ENCODE results near the gene CNOT8. TPM values are rescaled to one million over a fixed set of nuclear protein-coding genes. Genes with fewer than 3 reads are reported as not detected.
"Not testable (repeated sequence)": the region's sequence is repeated elsewhere in the genome, so short reads cannot be mapped to it uniquely, and the experiment has no call there.

The CNOT8 gene
- total RNA-seq, 2 donors from 2014 or later = 59.3 to 63.8 TPM

- Mint-ChIP-seq H3K4me3 (no peak overlapping the region), H3K27me3 (ENCODE audit: low read depth) (no peaks in the 10 kb centered on the region), H3K36me3 (ENCODE audit: insufficient read depth in 2 of 2) (peaks cover 18 to 47% of the 10 kb centered on the region in 2 donors), H3K27ac (no peak overlapping the region), H3K9me3 (peaks cover 0 to 2% of the 10 kb centered on the region in 2 donors), H3K4me1 (ENCODE audit: low read depth) (no peaks in the 10 kb centered on the region)
- DNase-seq (no peak), ATAC-seq (replicated peaks in 1 of 2) (no peak)
Measured at GRCh38 chr5:154892369-154892771, 33.9 kb downstream of the CNOT8 start.

DNA sequence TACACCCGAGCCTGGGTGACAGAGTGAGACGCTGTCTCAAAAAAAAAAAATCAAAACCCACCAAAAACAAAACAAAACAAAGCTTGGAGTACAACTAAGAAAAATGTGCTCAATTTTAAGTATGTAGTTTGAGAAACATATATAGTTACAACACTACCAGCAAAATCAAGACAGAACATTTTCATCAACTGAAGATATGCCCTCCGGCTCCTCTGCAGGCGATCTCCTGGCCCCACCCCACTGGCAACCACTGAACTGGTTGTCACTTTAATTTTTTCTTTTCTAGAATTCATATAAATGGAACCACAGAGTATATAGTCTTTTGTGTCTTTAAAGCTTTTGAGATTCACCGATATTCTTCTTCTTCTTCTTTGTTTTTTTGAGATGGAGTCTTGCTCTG is 35.0 kb downstream of the CNOT8 start:
- DNase-seq (no peak), ATAC-seq (replicated peaks in 1 of 2) (no peak)
- no peak overlapping the region for H3K4me3 Mint-ChIP-seq
- H3K9me3 Mint-ChIP-seq = no peaks in the 10 kb centered on the region
- no peak overlapping the region for H3K27ac Mint-ChIP-seq
- H3K4me1 Mint-ChIP-seq (ENCODE audit: low read depth) = no peaks in the 10 kb centered on the region
- H3K36me3 Mint-ChIP-seq (ENCODE audit: insufficient read depth in 2 of 2) = peaks cover 15 to 44% of the 10 kb centered on the region in 2 donors
- no peaks in the 10 kb centered on the region for H3K27me3 Mint-ChIP-seq (ENCODE audit: low read depth)

DNA sequence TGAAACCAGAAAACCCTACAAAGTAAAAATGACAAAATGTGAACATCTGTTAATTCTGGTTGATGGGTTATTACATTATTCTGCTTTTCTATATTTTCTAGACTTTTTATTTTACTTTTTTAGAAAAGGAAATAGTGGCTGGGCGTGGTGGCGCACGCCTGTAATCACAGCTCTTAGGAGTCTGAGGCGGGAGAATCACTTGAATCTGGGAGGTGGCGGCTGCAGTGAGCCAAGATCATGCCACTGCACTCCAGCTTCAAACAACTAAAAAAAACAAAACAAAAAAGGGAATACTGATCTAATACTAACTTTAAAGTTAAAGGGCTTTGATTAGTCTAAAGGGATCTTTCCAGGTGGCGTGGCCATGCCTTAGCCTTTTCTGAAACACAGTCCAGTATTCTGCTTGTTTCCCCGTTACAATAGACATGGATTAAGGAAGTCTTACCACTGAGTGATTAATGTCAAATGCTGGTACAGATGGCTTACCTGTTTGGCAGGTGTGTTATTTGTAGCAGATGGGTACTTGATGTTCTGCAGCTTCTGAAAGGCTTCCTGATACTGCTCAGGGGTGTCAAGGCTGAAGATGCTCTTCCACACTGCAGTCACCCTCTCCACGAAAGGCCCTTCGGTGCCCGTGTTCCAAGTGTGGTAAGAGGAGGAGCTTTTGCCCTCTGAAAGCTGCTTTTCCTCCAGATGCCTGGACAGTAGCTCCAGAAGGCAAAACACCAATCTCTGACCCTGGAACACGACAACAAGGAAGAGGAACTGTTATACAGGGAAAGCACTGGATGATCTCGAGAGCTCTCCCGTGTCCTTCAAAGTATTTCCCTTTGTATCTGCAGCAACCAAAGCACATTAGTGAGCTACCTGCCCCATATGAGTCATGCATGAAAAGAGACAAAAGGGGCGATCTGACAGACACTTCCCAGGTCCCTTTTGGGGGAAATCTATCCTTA is 37.5 kb downstream of the CNOT8 start:
- ATAC-seq (replicated peaks in 1 of 2) (no peak), DNase-seq (no peak)
- Mint-ChIP-seq H3K27ac (peak overlapping the region; percentile 22), H3K4me1 (ENCODE audit: low read depth) (no peaks in the 10 kb centered on the region), H3K36me3 (ENCODE audit: insufficient read depth in 2 of 2) (peaks cover 8 to 36% of the 10 kb centered on the region in 2 donors), H3K27me3 (ENCODE audit: low read depth) (no peaks in the 10 kb centered on the region), H3K9me3 (no peaks in the 10 kb centered on the region), H3K4me3 (no peak overlapping the region)

DNA sequence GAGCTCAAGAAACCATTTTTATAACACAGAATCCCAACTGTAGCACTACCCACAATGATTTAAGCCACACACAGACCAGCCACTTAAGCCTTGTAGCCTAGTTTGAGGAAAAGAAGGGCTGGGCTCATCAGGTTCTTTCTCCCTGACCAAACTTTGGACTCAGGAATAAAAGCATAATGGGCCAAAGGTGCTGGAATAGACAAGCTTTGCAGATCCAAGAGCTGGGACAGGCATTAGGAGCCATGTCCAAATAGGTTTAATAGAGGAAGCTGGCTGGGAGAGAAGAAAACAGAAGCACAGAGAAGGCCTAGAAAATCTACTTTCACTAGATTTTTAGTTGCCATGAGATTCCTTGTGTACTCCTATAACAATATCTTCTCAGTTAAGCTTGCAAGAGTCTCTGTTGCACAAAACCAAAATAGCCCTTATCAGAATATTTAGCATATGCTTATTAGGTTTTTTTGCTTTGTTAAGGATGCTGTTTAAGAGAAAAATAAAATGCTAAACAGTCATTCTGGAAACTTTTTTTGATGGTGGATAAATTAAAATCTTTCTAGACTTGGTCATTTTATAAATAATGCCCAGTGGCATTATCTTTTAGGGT is 38.2 kb downstream of the CNOT8 start:
- Mint-ChIP-seq H3K27me3 (ENCODE audit: low read depth) (no peaks in the 10 kb centered on the region), H3K36me3 (ENCODE audit: insufficient read depth in 2 of 2) (peaks cover 6 to 32% of the 10 kb centered on the region in 2 donors), H3K9me3 (no peaks in the 10 kb centered on the region), H3K4me1 (ENCODE audit: low read depth) (no peaks in the 10 kb centered on the region), H3K4me3 (no peak overlapping the region), H3K27ac (peak overlapping the region; percentile 22)
- no peak for DNase-seq
- ATAC-seq (replicated peaks in 1 of 2) = no peak

DNA sequence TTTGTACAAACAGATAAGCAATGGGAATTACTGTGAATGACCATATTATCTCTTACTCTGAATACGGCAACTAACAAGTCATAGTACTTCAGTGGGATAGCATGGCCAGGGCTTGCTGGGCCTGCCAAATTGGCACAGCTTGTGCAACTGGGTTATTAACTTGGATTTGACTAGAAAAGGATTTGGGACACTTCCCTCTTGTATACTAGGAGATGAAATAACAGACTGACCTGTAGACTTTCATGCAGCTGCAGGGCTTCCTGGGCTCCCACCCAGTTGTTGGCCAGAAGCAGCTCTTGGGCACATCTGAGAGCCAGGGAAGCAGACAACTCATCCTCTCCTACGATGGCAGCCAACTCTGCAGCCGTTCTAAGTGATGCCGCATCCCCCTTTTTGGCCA is 39.8 kb downstream of the CNOT8 start:
- ATAC-seq (replicated peaks in 1 of 2) = no peak
- H3K36me3 Mint-ChIP-seq (ENCODE audit: insufficient read depth in 2 of 2) = peaks cover 5 to 34% of the 10 kb centered on the region in 2 donors
- no peaks in the 10 kb centered on the region for H3K9me3 Mint-ChIP-seq
- no peaks in the 10 kb centered on the region for H3K4me1 Mint-ChIP-seq (ENCODE audit: low read depth)
- H3K4me3 Mint-ChIP-seq = no peak overlapping the region
- no peak overlapping the region for H3K27ac Mint-ChIP-seq
- no peak for DNase-seq
- no peaks in the 10 kb centered on the region for H3K27me3 Mint-ChIP-seq (ENCODE audit: low read depth)

DNA sequence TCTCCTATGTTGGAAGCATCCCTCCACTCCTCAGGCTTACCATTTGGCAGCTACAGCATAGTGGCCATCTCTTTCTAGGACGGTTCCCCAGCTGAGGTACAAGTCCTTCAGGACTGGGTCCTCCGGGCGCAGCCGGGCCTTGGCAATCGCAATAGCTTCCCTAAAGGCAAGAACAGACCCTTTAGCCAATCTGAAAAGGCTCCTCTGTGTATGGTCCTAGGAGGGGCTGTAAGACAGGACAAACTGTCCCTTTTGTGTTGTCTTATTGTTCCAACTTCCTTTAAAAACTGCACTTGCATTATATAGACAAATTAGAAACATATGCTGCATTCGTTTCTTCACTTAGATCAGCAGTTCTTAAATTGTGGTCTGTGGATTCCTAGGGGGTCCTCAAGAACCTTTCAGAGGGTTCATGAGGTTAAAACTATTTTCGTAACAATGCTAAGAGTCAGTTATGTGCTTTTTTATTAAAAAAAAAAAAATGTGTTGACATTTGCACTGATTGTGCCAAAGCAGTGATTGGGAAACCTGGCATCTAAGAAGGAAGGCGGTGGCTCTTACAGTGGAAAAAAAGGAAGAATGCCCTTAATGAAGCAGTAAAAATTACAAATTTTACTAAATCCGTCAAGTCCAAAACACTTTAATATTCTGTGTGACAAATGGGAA is 40.9 kb downstream of the CNOT8 start:
- Mint-ChIP-seq H3K9me3 (no peaks in the 10 kb centered on the region), H3K4me3 (no peak overlapping the region), H3K36me3 (ENCODE audit: insufficient read depth in 2 of 2) (peaks cover 7 to 35% of the 10 kb centered on the region in 2 donors), H3K4me1 (ENCODE audit: low read depth) (no peaks in the 10 kb centered on the region), H3K27me3 (ENCODE audit: low read depth) (no peaks in the 10 kb centered on the region), H3K27ac (peak overlapping the region; percentile 42)
- no peak for DNase-seq
- ATAC-seq (replicated peaks in 1 of 2) = no peak

- ATAC-seq (replicated peaks in 1 of 2) (no peak), DNase-seq (no peak)
- no peaks in the 10 kb centered on the region for H3K27me3 Mint-ChIP-seq (ENCODE audit: low read depth)
- peaks cover 7 to 34% of the 10 kb centered on the region in 2 donors for H3K36me3 Mint-ChIP-seq (ENCODE audit: insufficient read depth in 2 of 2)
- no peaks in the 10 kb centered on the region for H3K4me1 Mint-ChIP-seq (ENCODE audit: low read depth)
- no peak overlapping the region for H3K4me3 Mint-ChIP-seq
- H3K27ac Mint-ChIP-seq = no peak overlapping the region
- H3K9me3 Mint-ChIP-seq = no peaks in the 10 kb centered on the region
Measured at GRCh38 chr5:154900066-154900465, 41.6 kb downstream of the CNOT8 start.

GRCh38 chr5:154901276-154901675 is 42.8 kb downstream of the CNOT8 start:
- H3K36me3 Mint-ChIP-seq (ENCODE audit: insufficient read depth in 2 of 2) = peaks cover 7 to 33% of the 10 kb centered on the region in 2 donors
- H3K4me3 Mint-ChIP-seq = no peak overlapping the region
- ATAC-seq (replicated peaks in 1 of 2) = no peak

GRCh38 chr5:154901913-154902312 is 43.5 kb downstream of the CNOT8 start:
- Mint-ChIP-seq H3K9me3 (no peaks in the 10 kb centered on the region), H3K36me3 (ENCODE audit: insufficient read depth in 2 of 2) (peaks cover 7 to 34% of the 10 kb centered on the region in 2 donors), H3K27me3 (ENCODE audit: low read depth) (no peaks in the 10 kb centered on the region), H3K4me1 (ENCODE audit: low read depth) (no peaks in the 10 kb centered on the region), H3K4me3 (no peak overlapping the region), H3K27ac (no peak overlapping the region)
- DNase-seq = no peak
- no peak for ATAC-seq (replicated peaks in 1 of 2)

More at GRCh38 chr5:154901276-154901675, 42.8 kb downstream of the CNOT8 start:
- Mint-ChIP-seq H3K9me3 (no peaks in the 10 kb centered on the region), H3K4me1 (ENCODE audit: low read depth) (no peaks in the 10 kb centered on the region), H3K27ac (no peak overlapping the region), H3K27me3 (ENCODE audit: low read depth) (no peaks in the 10 kb centered on the region)
- DNase-seq = no peak

DNA sequence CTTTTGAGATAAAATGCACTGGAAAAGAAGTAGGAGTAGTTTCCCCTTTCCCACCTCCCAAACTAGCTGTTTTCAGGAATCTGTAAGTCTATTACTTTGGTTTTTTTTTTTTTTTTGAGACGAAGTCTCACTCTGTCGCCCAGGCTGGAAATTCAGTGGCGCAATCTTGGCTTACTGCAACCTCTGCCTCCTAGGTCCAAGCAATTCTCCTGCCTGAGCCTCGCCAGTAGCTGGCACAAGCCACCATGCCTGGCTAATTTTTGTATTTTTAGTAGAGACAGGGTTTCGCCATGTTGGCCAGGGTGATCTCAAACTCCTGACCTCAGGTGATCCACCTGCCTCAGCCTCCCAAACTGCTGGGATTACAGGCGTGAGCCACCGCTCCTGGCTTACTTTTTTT is 47.2 kb downstream of the CNOT8 start:
- H3K4me1 Mint-ChIP-seq (ENCODE audit: low read depth); H3K27ac Mint-ChIP-seq; H3K27me3 Mint-ChIP-seq (ENCODE audit: low read depth); DNase-seq; ATAC-seq (replicated peaks in 1 of 2); H3K9me3 Mint-ChIP-seq; H3K4me3 Mint-ChIP-seq: not testable (repeated sequence)
- peaks cover 3 to 31% of the 10 kb centered on the region in 2 donors for H3K36me3 Mint-ChIP-seq (ENCODE audit: insufficient read depth in 2 of 2)

- Mint-ChIP-seq H3K4me1 (ENCODE audit: low read depth) (no peaks in the 10 kb centered on the region), H3K36me3 (ENCODE audit: insufficient read depth in 2 of 2) (peaks cover 5 to 23% of the 10 kb centered on the region in 2 donors), H3K4me3 (no peak overlapping the region), H3K27ac (no peak overlapping the region), H3K9me3 (no peaks in the 10 kb centered on the region), H3K27me3 (ENCODE audit: low read depth) (no peaks in the 10 kb centered on the region)
- DNase-seq (no peak), ATAC-seq (replicated peaks in 1 of 2) (no peak)
Measured at GRCh38 chr5:154916874-154917273, 58.4 kb downstream of the CNOT8 start.

DNA sequence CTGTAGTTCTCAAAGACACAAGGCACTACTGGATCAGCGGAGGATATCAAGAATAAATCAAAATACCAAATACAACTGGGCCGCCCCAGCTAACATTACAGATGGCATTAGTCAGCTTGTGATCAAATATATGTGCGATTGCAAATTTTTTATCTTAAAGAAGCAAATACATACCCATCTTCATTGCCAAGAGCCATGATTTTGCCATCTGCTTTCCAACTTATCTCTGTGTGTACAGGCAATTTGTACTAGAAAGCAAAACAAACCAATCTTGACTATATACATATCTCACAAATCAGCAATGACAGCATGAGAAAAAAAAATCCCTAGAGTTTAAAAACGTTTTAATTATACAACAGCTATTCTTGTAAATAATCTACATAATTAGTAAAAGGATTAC is 59.3 kb downstream of the CNOT8 start:
- H3K9me3 Mint-ChIP-seq = no peaks in the 10 kb centered on the region
- peaks cover 3 to 23% of the 10 kb centered on the region in 2 donors for H3K36me3 Mint-ChIP-seq (ENCODE audit: insufficient read depth in 2 of 2)
- H3K4me3 Mint-ChIP-seq = no peak overlapping the region
- no peaks in the 10 kb centered on the region for H3K4me1 Mint-ChIP-seq (ENCODE audit: low read depth)
- no peaks in the 10 kb centered on the region for H3K27me3 Mint-ChIP-seq (ENCODE audit: low read depth)
- ATAC-seq (replicated peaks in 1 of 2) (no peak), DNase-seq (no peak)
- H3K27ac Mint-ChIP-seq = no peak overlapping the region
